Loucy (cell line): ENCODE data around the gene CHRD.

Experiments used
- H2AFZ ChIP-seq: fragments of 200-600 bp; sonication (generic); 2 replicates; pipeline ENCODE4 v1.6.0; 2016; ENCODE audit warnings: antibody characterized with exemption, mild to moderate bottlenecking, low read length, moderate library complexity
- H3F3A ChIP-seq: fragments of 200-600 bp; 2 replicates; pipeline ENCODE4 v1.6.0; 2016; ENCODE audit warnings: antibody characterized with exemption, low read depth, mild to moderate bottlenecking
- H3K27me3 ChIP-seq: fragments of 200-600 bp; sonication (generic); 2 replicates; pipeline ENCODE4 v1.6.1; 2014; ENCODE audit warnings: low read length, mild to moderate bottlenecking; ENCODE audit not compliant: insufficient read depth, poor library complexity, severe bottlenecking
- H3K36me3 ChIP-seq: fragments of 200-600 bp; sonication (generic); 2 replicates; pipeline ENCODE4 v1.6.1; 2016; ENCODE audit warnings: low read length; ENCODE audit not compliant: insufficient read depth
- H3K4me1 ChIP-seq: fragments of 200-600 bp; sonication (generic); 2 replicates; pipeline ENCODE4 v1.5.1; 2014; ENCODE audit warnings: low read length, mild to moderate bottlenecking; ENCODE audit not compliant: insufficient read depth, poor library complexity, severe bottlenecking
- H3K4me2 ChIP-seq: fragments of 200-600 bp; sonication (generic); 2 replicates; pipeline ENCODE4 v1.6.0; 2014; ENCODE audit warnings: antibody characterized with exemption, low read length, low read depth, mild to moderate bottlenecking; ENCODE audit not compliant: poor library complexity, severe bottlenecking
- H3K4me3 ChIP-seq: fragments of 200-600 bp; sonication (generic); 2 replicates; pipeline ENCODE4 v1.5.1; 2014; ENCODE audit warnings: low read length, mild to moderate bottlenecking, mixed read lengths; ENCODE audit not compliant: poor library complexity, severe bottlenecking
- H3K79me2 ChIP-seq: fragments of 200-600 bp; sonication (generic); 2 replicates; pipeline ENCODE4 v1.6.1; 2014; ENCODE audit warnings: low read length; ENCODE audit not compliant: insufficient read depth
- H3K9ac ChIP-seq: fragments of 200-600 bp; sonication (generic); 2 replicates; pipeline ENCODE4 v1.6.0; 2014; ENCODE audit warnings: mild to moderate bottlenecking, low read depth, low read length, moderate library complexity; ENCODE audit not compliant: poor library complexity, severe bottlenecking
- H3K9me2 ChIP-seq: fragments of 200-600 bp; sonication (generic); replicated peaks from 2 replicates; pipeline ENCODE4 v1.6.1; 2016; ENCODE audit warnings: low read depth, low read length, mixed read lengths
- H3K9me3 ChIP-seq: fragments of 200-600 bp; sonication (generic); 2 replicates; pipeline ENCODE4 v1.6.1; 2014; ENCODE audit warnings: mild to moderate bottlenecking, antibody characterized with exemption, low read length, low read depth; ENCODE audit not compliant: insufficient read depth
- H4K20me1 ChIP-seq: fragments of 200-600 bp; sonication (generic); 2 replicates; pipeline ENCODE4 v1.6.0; 2014; ENCODE audit warnings: antibody characterized with exemption, low read length, mild to moderate bottlenecking; ENCODE audit not compliant: insufficient read depth, poor library complexity, severe bottlenecking
- EZH2phosphoT487 ChIP-seq: fragments of 200-600 bp; IDR thresholded peaks from 2 replicates; pipeline ENCODE4 v1.6.1; 2018; ENCODE audit warnings: antibody characterized with exemption, mild to moderate bottlenecking, moderate library complexity, borderline replicate concordance
- TF ChIP-seq, protein P1 (sequence below): fragments of 200-600 bp; sonication (generic); conservative IDR thresholded peaks from 2 replicates; pipeline ENCODE4 v1.5.1; 2014; ENCODE audit warnings: mild to moderate bottlenecking, antibody characterized with exemption, low read length

The CHRD gene

DNA sequence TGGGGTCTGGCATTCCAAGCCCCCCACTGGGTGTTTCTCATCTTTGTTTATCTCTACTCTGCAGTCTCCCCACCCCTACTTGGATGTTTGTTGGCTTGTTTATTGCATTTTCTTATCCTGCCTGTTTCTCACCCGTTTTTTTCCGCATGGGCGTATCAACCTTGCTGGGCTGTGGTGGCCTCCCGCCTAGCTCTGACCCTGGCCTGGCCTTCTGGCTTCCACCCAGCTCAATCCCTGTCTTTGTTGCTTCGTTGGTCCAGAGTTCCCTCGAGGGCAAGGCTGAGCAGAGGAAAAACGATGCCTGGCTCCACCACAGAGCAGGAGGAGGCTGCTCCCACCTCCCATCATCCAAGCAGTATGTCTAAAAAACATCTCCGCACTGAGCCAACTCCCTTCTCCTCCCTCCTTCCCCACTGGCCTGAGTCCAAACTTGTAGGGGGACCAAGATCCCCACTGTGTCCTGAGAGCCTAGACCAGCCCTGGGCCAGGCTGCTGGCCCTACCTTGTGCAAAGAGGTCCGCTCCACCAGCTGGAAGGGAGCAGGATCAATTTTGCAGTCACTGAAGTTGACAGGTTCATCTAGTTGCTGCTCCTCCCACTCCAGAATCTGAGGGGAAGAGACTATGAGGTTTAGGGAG, 28.2 kb upstream of the CHRD start:
- H3K4me2 ChIP-seq: no peak overlapping the region
- no peak overlapping the region for H3K9ac ChIP-seq
- no peaks in the 10 kb centered on the region for H3K36me3 ChIP-seq
- no peaks in the 10 kb centered on the region for H3K27me3 ChIP-seq
- no peaks in the 10 kb centered on the region for H3K79me2 ChIP-seq
- no peak overlapping the region for H3K4me3 ChIP-seq
- H3K9me2 ChIP-seq: no peaks in the 10 kb centered on the region
- no peaks in the 10 kb centered on the region for H3K4me1 ChIP-seq
- TF ChIP-seq, protein P1, sequence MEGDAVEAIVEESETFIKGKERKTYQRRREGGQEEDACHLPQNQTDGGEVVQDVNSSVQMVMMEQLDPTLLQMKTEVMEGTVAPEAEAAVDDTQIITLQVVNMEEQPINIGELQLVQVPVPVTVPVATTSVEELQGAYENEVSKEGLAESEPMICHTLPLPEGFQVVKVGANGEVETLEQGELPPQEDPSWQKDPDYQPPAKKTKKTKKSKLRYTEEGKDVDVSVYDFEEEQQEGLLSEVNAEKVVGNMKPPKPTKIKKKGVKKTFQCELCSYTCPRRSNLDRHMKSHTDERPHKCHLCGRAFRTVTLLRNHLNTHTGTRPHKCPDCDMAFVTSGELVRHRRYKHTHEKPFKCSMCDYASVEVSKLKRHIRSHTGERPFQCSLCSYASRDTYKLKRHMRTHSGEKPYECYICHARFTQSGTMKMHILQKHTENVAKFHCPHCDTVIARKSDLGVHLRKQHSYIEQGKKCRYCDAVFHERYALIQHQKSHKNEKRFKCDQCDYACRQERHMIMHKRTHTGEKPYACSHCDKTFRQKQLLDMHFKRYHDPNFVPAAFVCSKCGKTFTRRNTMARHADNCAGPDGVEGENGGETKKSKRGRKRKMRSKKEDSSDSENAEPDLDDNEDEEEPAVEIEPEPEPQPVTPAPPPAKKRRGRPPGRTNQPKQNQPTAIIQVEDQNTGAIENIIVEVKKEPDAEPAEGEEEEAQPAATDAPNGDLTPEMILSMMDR: no peak
- TF ChIP-seq EZH2phosphoT487: no peak
- H4K20me1 ChIP-seq: no peaks in the 10 kb centered on the region
- no peaks in the 10 kb centered on the region for H3F3A ChIP-seq
- no peaks in the 10 kb centered on the region for H3K9me3 ChIP-seq
- H2AFZ ChIP-seq: no peak overlapping the region

DNA sequence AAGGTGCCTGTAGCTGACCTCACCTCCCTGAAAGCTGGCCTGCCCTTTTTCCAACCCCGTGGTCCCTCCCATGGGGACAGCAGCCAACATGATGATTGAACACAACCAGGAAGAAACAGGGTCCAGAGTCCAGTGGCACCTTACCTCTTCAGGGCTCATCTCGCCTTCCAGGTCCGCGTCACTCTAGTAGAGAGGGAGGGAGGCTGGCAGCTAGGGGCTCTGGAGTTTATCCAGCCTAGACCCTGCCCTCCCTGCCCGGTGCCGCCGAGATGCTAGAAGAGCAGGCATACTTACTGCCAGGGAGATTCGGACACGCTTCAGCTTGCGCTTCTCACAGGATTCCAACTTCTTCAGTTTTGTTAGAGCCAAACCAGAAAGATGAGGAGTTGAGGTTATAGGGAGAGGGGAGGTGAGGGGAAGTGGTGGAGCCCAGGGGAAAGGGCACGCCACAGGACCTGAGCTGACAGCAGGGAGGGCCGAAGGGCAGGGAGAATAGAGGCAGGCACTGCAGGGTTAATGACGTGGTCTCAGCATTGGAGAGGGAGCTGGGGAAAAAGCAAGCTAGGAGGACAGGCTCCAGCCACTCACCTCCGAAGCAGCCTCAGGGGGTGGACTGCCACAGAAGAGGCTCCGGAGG, 27.6 kb upstream of the CHRD start:
- Histone ChIP-seq H4K20me1 (no peaks in the 10 kb centered on the region), H3K9me3 (no peaks in the 10 kb centered on the region), H3K4me3 (no peak overlapping the region), H3K4me2 (no peak overlapping the region), H3K27me3 (no peaks in the 10 kb centered on the region), H3K4me1 (no peaks in the 10 kb centered on the region), H3F3A (no peaks in the 10 kb centered on the region), H3K36me3 (no peaks in the 10 kb centered on the region), H3K9ac (no peak overlapping the region), H2AFZ (no peak overlapping the region), H3K9me2 (no peaks in the 10 kb centered on the region), H3K79me2 (no peaks in the 10 kb centered on the region)
- no peak for TF ChIP-seq EZH2phosphoT487
- TF ChIP-seq, protein P1: no peak

DNA sequence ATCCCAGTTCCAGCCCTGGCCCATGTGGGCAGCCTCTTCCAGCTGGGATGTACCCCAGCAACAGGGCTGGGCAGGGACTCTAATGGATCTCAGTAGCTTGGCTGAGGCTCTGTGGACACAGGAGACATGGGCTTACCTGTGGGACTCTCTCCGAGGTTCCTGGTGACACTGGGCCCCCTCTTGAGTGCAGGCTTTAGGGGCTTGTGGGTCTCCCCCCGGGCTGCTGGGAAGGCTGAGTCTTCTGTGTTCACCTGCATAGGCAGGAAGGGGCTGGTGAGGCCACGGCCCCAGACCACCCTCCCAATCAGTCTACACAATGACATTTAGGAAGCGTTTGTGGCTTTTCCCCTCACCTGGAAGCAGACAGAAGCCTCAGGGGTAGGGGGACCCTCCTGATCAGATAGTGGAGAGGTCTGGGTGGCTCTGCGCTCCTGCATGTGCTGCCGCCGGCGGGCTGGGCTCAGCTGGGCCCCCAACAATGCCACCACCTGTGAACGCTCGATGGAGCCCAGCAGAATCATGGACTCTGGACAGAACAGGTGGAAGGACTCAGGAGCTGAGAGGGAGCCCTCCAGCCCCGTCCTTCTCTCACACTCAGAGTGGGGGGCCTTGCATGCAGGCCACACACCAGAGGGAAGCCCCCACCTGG, 26.8 kb upstream of the CHRD start:
- H3K79me2 ChIP-seq: no peaks in the 10 kb centered on the region
- H3K4me2 ChIP-seq: no peak overlapping the region
- no peak overlapping the region for H3K4me3 ChIP-seq
- H4K20me1 ChIP-seq: no peaks in the 10 kb centered on the region
- H3K36me3 ChIP-seq: no peaks in the 10 kb centered on the region
- H3K27me3 ChIP-seq: no peaks in the 10 kb centered on the region
- no peak overlapping the region for H3K9ac ChIP-seq
- no peaks in the 10 kb centered on the region for H3K9me2 ChIP-seq
- no peaks in the 10 kb centered on the region for H3K4me1 ChIP-seq
- no peak overlapping the region for H2AFZ ChIP-seq
- H3F3A ChIP-seq: no peaks in the 10 kb centered on the region
- no peak for TF ChIP-seq EZH2phosphoT487
- TF ChIP-seq, protein P1: no peak
- H3K9me3 ChIP-seq: no peaks in the 10 kb centered on the region
